Lower leg skin (tissue), 3 donors: ENCODE data around the gene SULT2B1.

Experiments
- CTCF ChIP-seq, 3 donors: fragments of 450-650 bp; IDR thresholded peaks; one replicate each; pipeline ENCODE4 v1.5.1; 2016; ENCODE audit warnings: antibody characterized with exemption in 3 of 3, mild to moderate bottlenecking in 3 of 3, moderate library complexity in 2 of 3
- POLR2A ChIP-seq, 2 donors: fragments of 450-650 bp; IDR thresholded peaks; one replicate each; pipeline ENCODE4 v1.6.1; 2016 to 2017; ENCODE audit warnings: antibody characterized with exemption in 2 of 2, mild to moderate bottlenecking in 1 of 2, moderate library complexity in 1 of 2

- TF ChIP-seq CTCF (IDR thresholded peaks at IDR 0.05) (no peak), POLR2A (IDR thresholded peaks at IDR 0.05) (no peak)
Measured at GRCh38 chr19:48520134-48520533, 31.8 kb upstream of the SULT2B1 start.
